HG03378 (cell line): Measurements from ENCODE around the gene FAM83G.
A peak's percentile ranks its signal among the peaks of the same experiment; 100 is the strongest.

Source experiments
- ATAC-seq: cut with Tn5 transposase; IDR thresholded peaks from one replicate; pipeline ENCODE4 v1.9.1; 2021; ENCODE audit warnings: mild to moderate bottlenecking, moderate library complexity; ENCODE audit not compliant: unreplicated experiment

Gene FAM83G

GRCh38 chr17:18975597-18975996 lies 29.0 kb downstream of the FAM83G start:
- no peak for ATAC-seq

GRCh38 chr17:18974407-18975149 lies 30.0 kb downstream of the FAM83G start:
- no peak for ATAC-seq

GRCh38 chr17:18971801-18972200 lies 32.8 kb downstream of the FAM83G start:
- ATAC-seq = no peak

GRCh38 chr17:18970582-18971480 lies 33.7 kb downstream of the FAM83G start:
- ATAC-seq = no peak

- ATAC-seq = no peak
Observed at GRCh38 chr17:18968945-18969887, 35.3 kb downstream of the FAM83G start.

- no peak for ATAC-seq
Observed at GRCh38 chr17:18968345-18968744, 36.2 kb downstream of the FAM83G start.

GRCh38 chr17:18967916-18968315 lies 36.6 kb downstream of the FAM83G start:
- no peak for ATAC-seq

- ATAC-seq = no peak
Observed at GRCh38 chr17:18966831-18967624, 37.5 kb downstream of the FAM83G start.

GRCh38 chr17:18965530-18966236 lies 38.9 kb downstream of the FAM83G start:
- ATAC-seq = no peak

- ATAC-seq = no peak
Observed at GRCh38 chr17:18964550-18964949, 40.0 kb downstream of the FAM83G start.

GRCh38 chr17:18964018-18964351 lies 40.6 kb downstream of the FAM83G start:
- no peak for ATAC-seq

- no peak for ATAC-seq
Observed at GRCh38 chr17:18963126-18964017, 41.2 kb downstream of the FAM83G start.

GRCh38 chr17:18962494-18962815 lies 42.1 kb downstream of the FAM83G start:
- ATAC-seq = no peak

GRCh38 chr17:18961634-18962493 lies 42.7 kb downstream of the FAM83G start:
- no peak for ATAC-seq

- peak; percentile 66 for ATAC-seq
Observed at GRCh38 chr17:18960803-18961511, 43.6 kb downstream of the FAM83G start.

- no peak for ATAC-seq
Observed at GRCh38 chr17:18960241-18960665, 44.3 kb downstream of the FAM83G start.

- ATAC-seq = no peak
Observed at GRCh38 chr17:18959845-18960240, 44.7 kb downstream of the FAM83G start.
